ENCODE results near the gene OPRM1.

Gene OPRM1

DNA sequence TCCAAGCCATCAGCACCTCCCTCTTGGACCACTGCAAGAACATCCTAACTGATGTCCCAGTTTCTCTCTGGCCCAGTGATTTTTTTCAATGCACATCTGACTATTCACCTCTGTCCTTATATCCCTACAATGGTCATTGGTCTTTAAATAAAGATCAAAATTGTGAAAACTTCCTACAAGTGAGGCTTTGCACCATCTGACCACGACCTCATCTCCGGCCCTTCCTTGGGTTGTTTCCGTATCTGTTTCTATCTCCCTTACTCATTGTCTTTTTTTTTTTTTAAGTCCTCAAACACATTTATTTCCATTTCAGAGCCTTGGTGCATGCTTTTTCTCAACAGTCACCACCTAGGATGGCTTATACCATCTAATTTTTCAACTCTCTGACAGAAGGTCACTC is 229.4 kb downstream of the OPRM1 start:
- in situ Hi-C loops (cut with MboI; ENCODE audit: low sequenced_read_pairs) = no loop called here

DNA sequence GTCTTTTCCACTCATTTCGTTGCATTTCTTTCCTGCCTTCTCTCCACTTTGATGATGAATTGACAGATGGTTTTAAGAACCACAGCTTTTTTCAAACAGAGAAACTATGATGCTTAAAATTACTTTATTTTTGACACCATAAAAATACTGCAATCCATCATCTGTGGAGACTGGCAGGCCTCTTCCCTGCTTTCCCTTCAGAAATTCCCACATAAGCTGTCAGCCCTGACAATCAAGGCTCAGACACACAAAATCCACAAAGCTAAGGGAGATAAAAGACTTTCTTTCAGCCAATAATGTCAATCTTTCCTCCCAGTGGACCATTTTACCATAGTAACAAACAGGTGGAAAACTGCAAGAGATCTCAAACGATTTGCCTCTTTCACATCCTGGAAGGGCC is 235.1 kb downstream of the OPRM1 start:
- in situ Hi-C loops (cut with MboI; ENCODE audit: low sequenced_read_pairs) = no loop called here

DNA sequence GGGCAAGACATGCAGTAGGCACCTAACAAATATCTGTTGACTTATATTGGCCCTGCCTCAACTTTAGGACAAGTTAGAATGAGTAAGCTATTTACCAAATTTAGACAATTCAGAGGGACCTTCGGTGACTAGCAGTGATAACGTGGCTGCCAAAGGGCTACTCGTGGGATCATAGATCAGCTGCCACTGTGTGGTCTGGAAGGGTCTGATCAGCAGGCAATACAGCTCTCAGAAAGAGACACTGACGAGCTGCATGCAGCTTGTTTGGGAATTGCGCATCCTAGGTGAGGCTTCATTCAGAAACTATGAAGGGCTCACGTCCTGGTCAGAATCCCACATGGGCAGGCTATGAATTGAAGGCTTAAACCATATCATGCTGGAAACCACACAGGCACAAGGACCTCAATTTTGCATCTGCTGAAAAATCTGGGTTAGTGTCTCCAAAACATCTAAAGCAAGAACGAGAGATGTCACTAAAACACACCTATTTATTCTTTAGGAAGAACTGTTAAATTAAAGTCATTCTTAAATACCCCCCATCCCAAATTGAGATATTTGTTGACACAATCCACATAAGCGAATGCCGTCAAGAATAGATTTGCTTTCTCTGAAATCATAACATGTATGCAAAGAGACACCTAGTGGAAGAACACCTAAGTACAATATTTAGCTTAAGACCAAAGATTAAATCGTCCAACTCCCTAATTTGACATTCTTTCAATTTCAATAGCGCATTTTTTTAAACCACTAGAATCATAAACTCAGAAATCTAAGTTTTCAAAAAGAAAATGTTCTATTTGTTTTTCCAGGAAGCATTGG is 238.0 kb downstream of the OPRM1 start:
- in situ Hi-C loops (cut with MboI; ENCODE audit: low sequenced_read_pairs) = no loop called here

DNA sequence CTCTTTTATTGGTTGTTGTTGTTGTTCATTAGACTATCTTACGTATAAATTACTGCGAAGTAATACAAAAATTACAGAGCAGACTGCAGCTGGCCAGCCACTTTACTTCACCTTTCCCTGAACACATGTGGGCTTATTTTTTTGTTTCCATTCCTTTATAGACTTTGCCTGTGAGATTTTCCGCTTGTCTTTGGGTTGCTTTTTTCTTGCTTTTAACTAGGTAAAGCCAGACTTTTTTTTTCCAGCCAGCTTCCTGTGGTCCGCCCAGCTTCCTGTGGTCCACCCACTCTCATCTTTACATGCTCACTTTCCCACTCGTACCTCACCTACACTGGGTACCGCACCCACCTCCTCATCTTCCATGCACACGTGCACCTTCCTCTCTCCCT is 238.6 kb downstream of the OPRM1 start:
- in situ Hi-C loops (cut with MboI; ENCODE audit: low sequenced_read_pairs) = no loop called here

GRCh38 chr6:154280521-154280920 is 241.5 kb downstream of the OPRM1 start:
- in situ Hi-C loops (cut with MboI; ENCODE audit: low sequenced_read_pairs) = no loop called here

GRCh38 chr6:154284313-154284853 is 245.3 kb downstream of the OPRM1 start:
- in situ Hi-C loops (cut with MboI; ENCODE audit: low sequenced_read_pairs) = no loop called here

DNA sequence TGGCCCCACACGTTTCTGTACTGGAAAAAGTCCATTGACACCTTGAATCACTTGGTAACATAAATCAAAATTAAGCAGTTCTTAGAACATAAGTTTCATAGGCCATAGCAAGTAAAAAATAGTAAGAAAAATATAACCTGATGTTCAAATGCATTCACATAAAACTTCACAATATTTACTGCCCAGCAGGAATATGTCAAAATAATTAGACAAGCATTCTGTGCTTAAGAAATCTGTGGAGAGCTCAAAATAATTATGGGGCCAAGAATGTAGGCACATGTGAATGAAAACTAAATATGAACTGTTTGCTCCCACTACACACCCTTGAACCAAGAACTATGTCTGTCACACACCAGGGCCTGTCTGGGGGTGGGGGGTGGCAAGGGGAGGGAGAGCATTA is 246.8 kb downstream of the OPRM1 start:
- in situ Hi-C loops (cut with MboI; ENCODE audit: low sequenced_read_pairs) = no loop called here

DNA sequence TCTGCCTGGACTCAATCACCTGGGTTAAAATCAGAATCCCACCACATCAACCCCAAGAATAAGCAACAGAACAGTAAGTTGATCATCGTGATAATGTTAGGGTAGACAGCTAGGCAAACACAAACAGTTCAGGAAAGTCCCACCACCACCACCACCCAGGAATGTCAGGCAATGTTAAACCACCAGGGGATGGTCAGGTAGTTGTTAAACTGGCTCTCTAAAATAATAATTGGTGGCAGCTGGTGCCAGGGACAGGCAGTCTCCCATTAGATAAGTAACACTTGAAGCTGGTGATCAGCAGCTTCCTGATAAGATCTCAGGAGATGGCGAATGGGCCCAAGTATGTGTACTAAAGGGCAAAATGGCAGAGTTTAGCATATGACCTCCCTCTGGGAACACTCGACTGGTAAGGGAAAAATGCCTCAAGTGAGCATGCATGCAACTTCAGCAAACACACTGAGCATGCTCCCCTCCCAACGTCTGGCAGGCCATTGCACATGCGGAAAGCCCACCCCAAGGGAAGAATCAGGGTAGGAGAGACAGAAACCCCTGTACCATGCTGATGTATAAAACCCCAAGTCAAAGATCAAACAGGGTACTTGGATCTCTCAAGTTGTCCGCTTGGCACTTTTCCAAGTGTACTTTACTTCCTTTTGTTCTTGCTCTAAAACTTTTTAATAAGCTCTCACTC is 250.9 kb downstream of the OPRM1 start:
- in situ Hi-C loops (cut with MboI; ENCODE audit: low sequenced_read_pairs) = no loop called here

DNA sequence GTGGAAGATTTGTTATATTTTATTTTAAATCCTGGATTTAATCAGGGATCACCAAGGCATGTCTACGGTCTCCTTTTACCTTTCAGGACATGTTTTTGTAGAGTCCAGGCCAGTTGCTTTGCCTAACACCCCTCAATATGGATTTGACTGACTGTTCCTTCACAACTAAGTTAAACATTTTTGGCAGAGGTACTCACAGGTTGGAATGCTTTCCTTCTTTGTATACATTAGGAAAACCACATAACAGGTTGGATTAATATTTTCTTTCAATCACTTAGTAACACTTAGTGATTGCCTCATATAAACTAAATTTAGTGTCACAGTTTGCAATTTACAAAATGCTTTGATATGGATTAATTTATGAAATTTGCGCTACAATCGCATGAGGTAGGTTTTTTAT is 253.0 kb downstream of the OPRM1 start:
- in situ Hi-C loops (cut with MboI; ENCODE audit: low sequenced_read_pairs) = no loop called here

- in situ Hi-C loops (cut with MboI; ENCODE audit: low sequenced_read_pairs) = no loop called here
Measured at GRCh38 chr6:154292855-154293519, 253.9 kb downstream of the OPRM1 start.

- in situ Hi-C loops (cut with MboI; ENCODE audit: low sequenced_read_pairs) = no loop called here
Measured at GRCh38 chr6:154295733-154296132, 256.7 kb downstream of the OPRM1 start.
